GM10266 (cell line): Measurements from ENCODE around the gene CFAP97D2.

ENCODE experiments used
- DNase-seq: peaks from one replicate; pipeline ENCODE4 v3.0.0; 2012; ENCODE audit errors: extremely low spot score
- TF ChIP-seq, protein P1 (sequence below): IDR thresholded peaks from 2 replicates; pipeline ENCODE4 v1.5.1; 2012; ENCODE audit warnings: mild to moderate bottlenecking, low read depth; ENCODE audit not compliant: control insufficient read depth, insufficient read depth; ENCODE audit errors: missing control alignments

The CFAP97D2 gene

DNA sequence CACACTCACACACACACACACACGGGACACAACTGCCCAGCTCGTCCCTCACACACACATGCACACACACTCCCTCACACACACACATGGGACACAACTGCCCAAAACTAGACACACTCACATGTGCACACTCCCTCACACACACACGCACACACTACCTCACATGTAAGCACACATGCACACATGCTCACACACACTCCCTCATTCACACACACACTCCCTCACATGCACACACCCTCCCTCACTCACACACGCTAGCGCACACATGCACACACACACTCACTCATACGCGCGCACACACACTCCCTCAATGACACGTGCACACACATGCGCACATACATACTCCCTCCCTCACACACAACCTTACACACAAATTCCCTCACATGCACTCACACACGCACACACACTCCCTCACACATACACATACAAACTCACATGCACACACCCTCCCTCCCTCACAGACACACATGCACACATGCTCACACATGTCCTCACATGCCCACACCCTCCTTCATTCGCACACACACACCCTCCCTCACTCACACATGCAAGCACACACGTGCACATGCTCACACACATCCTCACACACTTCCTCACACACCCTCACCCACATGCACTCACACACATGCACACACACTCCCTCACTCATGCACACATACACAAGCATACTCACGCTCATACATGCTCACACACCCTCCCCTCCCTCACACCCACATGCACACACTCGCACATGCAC lies 37.6 kb upstream of the CFAP97D2 start:
- TF ChIP-seq, protein P1, sequence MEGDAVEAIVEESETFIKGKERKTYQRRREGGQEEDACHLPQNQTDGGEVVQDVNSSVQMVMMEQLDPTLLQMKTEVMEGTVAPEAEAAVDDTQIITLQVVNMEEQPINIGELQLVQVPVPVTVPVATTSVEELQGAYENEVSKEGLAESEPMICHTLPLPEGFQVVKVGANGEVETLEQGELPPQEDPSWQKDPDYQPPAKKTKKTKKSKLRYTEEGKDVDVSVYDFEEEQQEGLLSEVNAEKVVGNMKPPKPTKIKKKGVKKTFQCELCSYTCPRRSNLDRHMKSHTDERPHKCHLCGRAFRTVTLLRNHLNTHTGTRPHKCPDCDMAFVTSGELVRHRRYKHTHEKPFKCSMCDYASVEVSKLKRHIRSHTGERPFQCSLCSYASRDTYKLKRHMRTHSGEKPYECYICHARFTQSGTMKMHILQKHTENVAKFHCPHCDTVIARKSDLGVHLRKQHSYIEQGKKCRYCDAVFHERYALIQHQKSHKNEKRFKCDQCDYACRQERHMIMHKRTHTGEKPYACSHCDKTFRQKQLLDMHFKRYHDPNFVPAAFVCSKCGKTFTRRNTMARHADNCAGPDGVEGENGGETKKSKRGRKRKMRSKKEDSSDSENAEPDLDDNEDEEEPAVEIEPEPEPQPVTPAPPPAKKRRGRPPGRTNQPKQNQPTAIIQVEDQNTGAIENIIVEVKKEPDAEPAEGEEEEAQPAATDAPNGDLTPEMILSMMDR = no peak
- no peak for DNase-seq

DNA sequence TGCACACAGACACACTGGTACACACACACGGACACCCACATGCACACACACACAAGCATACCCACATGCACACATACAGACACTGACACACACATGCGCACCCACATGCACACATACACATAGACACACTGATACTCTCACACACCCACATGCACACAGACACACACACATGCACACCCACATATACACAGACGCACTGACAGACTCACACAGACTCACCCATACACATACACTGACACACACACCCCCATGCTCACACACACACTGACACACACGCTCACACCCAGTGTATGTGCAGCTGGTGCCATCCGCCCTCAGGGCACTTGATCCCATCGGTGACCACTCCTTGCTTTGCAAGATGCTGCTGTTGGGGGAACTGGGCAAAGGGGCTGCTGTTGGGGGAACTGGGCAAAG lies 36.9 kb upstream of the CFAP97D2 start:
- TF ChIP-seq, protein P1 = no peak
- no peak for DNase-seq

DNA sequence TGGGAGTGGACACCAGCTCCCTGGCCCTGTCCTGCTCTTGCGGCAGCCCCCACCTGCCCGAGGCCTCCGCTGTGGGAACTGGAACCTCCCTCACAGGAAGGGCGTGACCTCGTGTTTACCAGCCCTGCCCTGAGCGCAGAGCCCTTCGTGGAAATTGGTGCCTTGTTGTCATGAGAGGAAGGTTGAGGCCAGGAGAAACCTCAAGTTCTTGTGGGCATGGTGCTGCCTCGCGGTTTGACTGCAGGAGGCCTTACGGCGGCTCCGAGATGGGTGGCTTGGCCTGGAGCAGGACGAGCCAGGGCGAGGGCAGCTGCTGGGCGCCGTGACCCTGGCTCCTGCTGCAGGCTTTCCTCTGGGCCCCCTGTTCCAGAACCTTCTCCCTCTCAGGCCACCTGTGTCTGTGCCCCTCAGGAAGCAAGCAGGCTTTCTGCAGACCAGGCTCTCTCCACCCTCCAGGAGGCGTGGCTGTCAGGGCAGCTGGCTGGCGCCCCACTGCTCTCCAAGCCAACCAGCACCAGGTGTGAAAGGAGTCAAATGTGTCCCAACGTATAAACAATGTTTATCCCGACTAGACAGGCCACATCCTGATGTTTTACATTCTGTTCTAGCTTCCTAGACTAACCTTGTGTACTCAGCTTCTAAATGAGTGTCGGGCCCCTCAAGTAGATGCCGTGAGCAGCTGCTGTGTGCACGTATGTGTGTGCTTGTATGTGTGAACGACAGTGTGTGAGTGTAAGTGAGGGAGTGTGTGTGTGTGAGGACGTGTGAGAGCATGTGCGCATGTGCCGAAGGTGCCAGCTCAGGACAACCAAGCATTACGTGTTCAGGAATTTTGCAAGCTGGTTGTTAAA lies 36.2 kb upstream of the CFAP97D2 start:
- DNase-seq = no peak
- TF ChIP-seq, protein P1 = no peak

DNA sequence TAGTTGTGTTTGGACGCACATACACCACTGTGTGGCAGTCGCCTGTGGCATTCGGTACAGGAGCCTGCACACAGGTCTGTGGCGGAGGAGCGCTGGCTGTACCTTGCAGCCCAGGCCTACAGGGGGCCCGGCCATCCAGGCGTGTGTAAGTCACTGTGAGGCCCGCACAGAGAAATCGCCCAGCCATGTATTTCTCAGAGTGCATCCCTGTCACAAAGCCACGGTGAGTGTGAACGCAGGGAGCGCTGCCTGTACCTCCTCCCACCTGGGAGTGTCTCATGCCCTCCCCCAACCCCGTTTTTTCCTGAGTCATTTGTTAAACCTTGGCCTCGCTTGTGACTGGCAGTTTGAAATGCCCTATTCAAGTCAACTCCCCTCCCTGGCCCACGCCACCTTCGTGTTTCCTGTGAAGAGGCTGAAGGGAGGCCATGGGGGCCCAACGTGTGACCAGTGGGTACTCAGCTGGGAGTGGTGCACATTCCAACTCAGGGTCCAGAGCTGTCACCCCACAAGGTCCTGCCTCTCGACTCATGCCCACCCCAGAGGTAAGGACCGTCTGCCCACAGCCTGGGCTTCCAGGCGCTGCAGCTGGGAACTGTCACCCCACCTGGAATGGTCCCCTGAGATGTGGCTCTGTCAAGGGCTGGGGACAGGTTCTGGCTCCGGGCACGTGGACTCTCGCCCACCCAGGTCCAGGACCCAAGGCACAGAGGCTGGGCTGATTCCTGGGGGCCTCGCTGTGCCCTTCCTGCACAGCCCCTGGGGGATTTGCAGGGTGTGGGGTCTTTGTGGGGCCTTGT lies 35.1 kb upstream of the CFAP97D2 start:
- no peak for DNase-seq
- TF ChIP-seq, protein P1 = peak; percentile 35

DNA sequence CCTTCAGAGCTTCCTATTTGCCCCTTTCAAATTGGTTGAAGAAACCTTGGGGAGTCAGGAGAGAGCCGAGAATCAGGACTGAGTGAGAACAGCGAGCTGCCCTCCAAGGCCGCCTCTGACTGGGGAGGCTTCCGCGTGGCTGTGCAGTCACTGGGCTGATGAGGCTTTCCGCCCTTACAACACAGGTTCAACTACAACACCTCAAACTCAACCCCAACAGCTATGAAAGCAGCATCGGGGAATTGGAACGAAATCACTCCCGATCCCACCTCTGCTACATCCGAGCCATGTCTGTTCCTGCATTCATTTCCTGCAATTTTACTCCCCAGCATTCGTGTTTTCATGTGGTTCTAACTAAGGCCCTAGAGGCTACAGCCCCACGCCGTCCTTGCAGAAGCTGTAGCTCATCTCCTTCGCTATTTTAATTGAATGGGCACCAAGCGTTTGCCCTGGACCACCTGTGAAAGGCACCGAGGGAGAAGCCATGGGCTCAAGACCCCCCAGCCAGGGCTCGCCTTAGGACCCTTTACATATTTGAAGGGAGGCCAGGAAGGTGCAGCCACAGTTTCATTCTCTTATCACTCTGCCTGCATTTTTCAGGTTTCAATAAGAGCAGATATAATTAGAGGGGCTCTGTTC lies 34.3 kb upstream of the CFAP97D2 start:
- no peak for DNase-seq

DNA sequence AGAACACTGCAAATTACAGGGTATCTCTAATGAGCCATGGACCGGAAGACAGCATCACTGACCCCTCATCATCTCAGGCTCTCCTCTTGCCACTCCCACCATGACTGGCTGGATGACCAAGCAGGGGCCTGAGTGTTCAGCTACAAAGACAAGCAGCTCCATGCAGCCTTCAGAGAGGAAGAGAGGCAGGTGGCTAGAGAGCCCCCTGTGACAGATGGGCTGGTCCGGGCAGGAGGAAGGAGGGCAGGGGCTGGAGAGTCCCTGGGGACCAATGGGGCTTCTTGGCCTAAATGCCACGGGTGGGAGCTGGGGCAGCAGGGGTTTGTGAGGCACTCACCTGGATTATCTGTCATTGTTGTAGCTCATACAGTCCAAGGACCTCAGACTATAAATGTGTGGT lies 33.8 kb upstream of the CFAP97D2 start:
- DNase-seq = no peak

More for the DNA sequence above, 34.3 kb upstream of the CFAP97D2 start:
- TF ChIP-seq, protein P1 = no peak

More for the DNA sequence above, 33.8 kb upstream of the CFAP97D2 start:
- TF ChIP-seq, protein P1 = no peak
